ENCODE data around the gene ZNF516.

DNA sequence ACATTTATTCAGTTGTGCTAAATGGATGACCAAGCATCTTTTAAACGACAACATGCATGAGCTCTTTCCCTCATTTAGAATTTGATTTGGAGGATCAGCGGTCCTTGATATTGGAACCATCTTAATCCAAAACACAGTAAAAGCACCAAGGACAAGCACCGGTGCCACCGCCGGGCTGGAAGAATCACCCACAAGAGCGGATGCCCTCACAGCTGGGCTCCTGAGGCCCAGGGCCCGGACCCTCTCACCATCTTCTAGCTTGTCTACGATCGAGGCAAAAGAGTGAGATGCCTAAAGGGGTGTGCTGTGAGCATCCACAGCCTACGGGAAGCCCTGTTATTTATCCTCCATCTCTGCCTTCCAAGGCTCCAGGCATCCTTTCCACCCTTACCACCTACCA, 129.5 kb downstream of the ZNF516 start:
- TF ChIP-seq ZBTB33 (IDR thresholded peaks at IDR 0.05) (no peak), CTCF (IDR thresholded peaks at IDR 0.05; ENCODE audit: low read depth, low read length, missing input control) (no peak)

Data from liver (tissue), 2 donors.